KMS-11 (cell line): Measurements from ENCODE around the gene SLC26A6.

ENCODE experiments used
- H2AFZ ChIP-seq: fragments of 200-600 bp; sonication (generic); 2 replicates; pipeline ENCODE4 v1.6.1; 2016; ENCODE audit warnings: antibody characterized with exemption, mixed run types, low read depth
- H3K27ac ChIP-seq: fragments of 200-600 bp; sonication (generic); 2 replicates; pipeline ENCODE4 v1.6.1; 2016; ENCODE audit warnings: mild to moderate bottlenecking, mixed run types
- H3K27me3 ChIP-seq: fragments of 200-600 bp; sonication (generic); 2 replicates; pipeline ENCODE4 v1.6.1; 2017; ENCODE audit warnings: mild to moderate bottlenecking, low read depth, mixed run types, moderate library complexity; ENCODE audit not compliant: insufficient read depth
- H3K36me3 ChIP-seq: fragments of 200-600 bp; sonication (generic); 2 replicates; pipeline ENCODE4 v1.6.1; 2017; ENCODE audit warnings: mild to moderate bottlenecking, mixed run types; ENCODE audit not compliant: insufficient read depth
- H3K4me1 ChIP-seq: fragments of 200-600 bp; sonication (generic); 2 replicates; pipeline ENCODE4 v1.6.1; 2016; ENCODE audit warnings: mild to moderate bottlenecking, low read depth, mixed run types; ENCODE audit not compliant: poor library complexity, severe bottlenecking
- H3K4me2 ChIP-seq: fragments of 200-600 bp; sonication (generic); 2 replicates; pipeline ENCODE4 v1.7.0; 2016; ENCODE audit warnings: mild to moderate bottlenecking, mixed run types
- H3K4me3 ChIP-seq: fragments of 200-600 bp; sonication (generic); IDR thresholded peaks from 2 replicates; pipeline ENCODE4 v1.6.1; 2017; ENCODE audit warnings: low read depth, low read length, mixed read lengths; ENCODE audit not compliant: insufficient read depth
- H3K79me2 ChIP-seq: fragments of 200-600 bp; sonication (generic); 2 replicates; pipeline ENCODE4 v1.6.1; 2016; ENCODE audit warnings: low read depth, mixed run types; ENCODE audit not compliant: insufficient read depth
- H3K9ac ChIP-seq: fragments of 200-600 bp; sonication (generic); 2 replicates; pipeline ENCODE4 v1.6.1; 2016; ENCODE audit warnings: mild to moderate bottlenecking, mixed run types
- H4K20me1 ChIP-seq: fragments of 200-600 bp; sonication (generic); 2 replicates; pipeline ENCODE4 v1.6.1; 2016; ENCODE audit warnings: mild to moderate bottlenecking, mixed run types; ENCODE audit not compliant: insufficient read depth
- CTCF ChIP-seq: fragments of 200-600 bp; sonication (generic); conservative IDR thresholded peaks from 2 replicates; pipeline ENCODE4 v1.6.1; 2017; ENCODE audit warnings: low read depth, mild to moderate bottlenecking, antibody characterized with exemption, low read length, moderate library complexity, mixed read lengths

Gene SLC26A6

GRCh38 chr3:48598323-48599076, 36.8 kb downstream of the SLC26A6 start:
- Histone ChIP-seq H2AFZ (no peak overlapping the region), H3K27me3 (no peaks in the 10 kb centered on the region), H4K20me1 (no peaks in the 10 kb centered on the region), H3K27ac (no peak overlapping the region), H3K4me3 (no peak overlapping the region), H3K4me1 (no peaks in the 10 kb centered on the region), H3K4me2 (no peak overlapping the region), H3K79me2 (no peaks in the 10 kb centered on the region), H3K36me3 (no peaks in the 10 kb centered on the region), H3K9ac (no peak overlapping the region)
- no peak for TF ChIP-seq CTCF

- Histone ChIP-seq H3K27ac (no peak overlapping the region), H3K27me3 (no peaks in the 10 kb centered on the region), H3K4me2 (no peak overlapping the region), H3K79me2 (no peaks in the 10 kb centered on the region), H4K20me1 (no peaks in the 10 kb centered on the region), H3K36me3 (no peaks in the 10 kb centered on the region), H3K9ac (no peak overlapping the region), H2AFZ (no peak overlapping the region), H3K4me1 (no peaks in the 10 kb centered on the region), H3K4me3 (no peak overlapping the region)
- TF ChIP-seq CTCF = no peak
These were observed 37.9 kb downstream of the SLC26A6 start for GRCh38 chr3:48597408-48597800.

- Histone ChIP-seq H3K9ac (no peak overlapping the region), H2AFZ (no peak overlapping the region), H3K4me1 (no peaks in the 10 kb centered on the region), H4K20me1 (no peaks in the 10 kb centered on the region), H3K4me2 (no peak overlapping the region), H3K27ac (no peak overlapping the region), H3K27me3 (no peaks in the 10 kb centered on the region; the same call in 1 of the 2 replicates), H3K4me3 (no peak overlapping the region), H3K36me3 (no peaks in the 10 kb centered on the region), H3K79me2 (no peaks in the 10 kb centered on the region)
- TF ChIP-seq CTCF = no peak
These were observed 38.4 kb downstream of the SLC26A6 start for GRCh38 chr3:48596676-48597407.

GRCh38 chr3:48596157-48596556, 39.1 kb downstream of the SLC26A6 start:
- Histone ChIP-seq H3K36me3 (no peaks in the 10 kb centered on the region), H4K20me1 (no peaks in the 10 kb centered on the region), H3K9ac (no peak overlapping the region), H3K27me3 (no peaks in the 10 kb centered on the region; the same call in 1 of the 2 replicates), H3K4me1 (no peaks in the 10 kb centered on the region), H3K27ac (no peak overlapping the region), H2AFZ (no peak overlapping the region), H3K4me3 (no peak overlapping the region), H3K79me2 (no peaks in the 10 kb centered on the region), H3K4me2 (no peak overlapping the region)
- TF ChIP-seq CTCF = no peak
